ENCODE measurements around the gene NR1I3. TPM values are rescaled to one million over a fixed set of nuclear protein-coding genes. Genes with fewer than 3 reads are reported as not detected.

NR1I3 gene
- polyA plus RNA-seq, 2 of the 4 experiments (the other 2 are of a cell fraction) = not detected

- Histone ChIP-seq H3K9me3 (no peaks in the 10 kb centered on the region), H3K27ac (no peak overlapping the region), H3K4me1 (no peaks in the 10 kb centered on the region), H3K4me2 (no peak overlapping the region), H3K4me3 (no peak overlapping the region)
- DNase-seq (ENCODE audit: low read depth in 1 of 2, low spot score in 1 of 2) (no peak), ATAC-seq (no peak), FAIRE-seq (no peak)
- ChIA-PET POLR2A (no interaction called here), CTCF (interaction anchor here (1.6 to 1.9 kb wide), 3 partner anchors 15 to 25 kb away, joined by 3 to 5 read pairs (median 4); no protein-coding TSS in a partner anchor)
- TF ChIP-seq FOSB (CRISPR knock-in tag; IDR thresholded peaks at IDR 0.05) (no peak), PBX3 (IDR thresholded peaks at IDR 0.05) (no peak), ELK1 (IDR thresholded peaks at IDR 0.05; ENCODE audit: low read depth, low read length) (no peak)
- 49% methylated on average over 3 of the region's 3 CpGs for WGBS (ENCODE audit: missing lambda C conversion rate)
Measured at GRCh38 chr1:161274874-161275273, 36.9 kb upstream of the NR1I3 start.

DNA sequence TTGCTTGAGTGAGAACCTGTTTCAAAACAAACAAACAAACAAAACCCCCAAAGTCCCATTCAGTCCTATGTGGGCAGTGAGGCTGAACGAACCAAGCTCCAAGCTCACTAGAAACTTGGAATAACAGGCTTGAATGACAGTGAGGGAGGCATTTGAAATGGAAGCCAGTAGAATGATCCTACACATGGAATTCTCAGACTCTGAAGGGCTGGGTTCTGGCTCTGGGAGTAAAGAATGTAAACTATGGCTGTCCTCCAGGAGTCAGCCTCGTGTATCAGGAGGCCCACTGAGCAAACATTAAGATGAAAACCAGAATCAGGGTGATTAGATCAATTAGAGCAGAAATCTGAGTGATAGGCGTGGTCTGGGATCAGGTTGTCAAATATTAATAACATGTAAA lies 35.4 kb upstream of the NR1I3 start:
- ChIA-PET CTCF (interaction anchor here (1.0 to 1.9 kb wide), 3 partner anchors 16 to 44 kb away, joined by 3 to 5 read pairs (median 3); no protein-coding TSS in a partner anchor), POLR2A (no interaction called here)
- Histone ChIP-seq H3K4me1 (no peaks in the 10 kb centered on the region), H3K9me3 (no peaks in the 10 kb centered on the region), H3K4me2 (no peak overlapping the region), H3K27ac (no peak overlapping the region), H3K4me3 (no peak overlapping the region)
- no peak for ATAC-seq
- no peak for DNase-seq (ENCODE audit: low read depth in 1 of 2, low spot score in 1 of 2)
- no peak for FAIRE-seq
- 11% methylated on average over 3 of the region's 3 CpGs for WGBS (ENCODE audit: missing lambda C conversion rate)
- TF ChIP-seq EHF (CRISPR knock-in tag; IDR thresholded peaks at IDR 0.05) (no peak), ZC3H11A (IDR thresholded peaks at IDR 0.05) (no peak), RAD21 (conservative IDR thresholded peaks at IDR 0.05 in 1 of 2, IDR thresholded peaks at IDR 0.05 in 1 of 2) (no peak), POLR2AphosphoS2 (conservative IDR thresholded peaks at IDR 0.05; ENCODE audit: low read length) (no peak), ESRRA (IDR thresholded peaks at IDR 0.05; ENCODE audit: borderline replicate concordance, low read length) (no peak), CTCF (IDR thresholded peaks at IDR 0.05) (no peak), FOSB (CRISPR knock-in tag; IDR thresholded peaks at IDR 0.05) (no peak)
- TF ChIP-seq, protein P1, sequence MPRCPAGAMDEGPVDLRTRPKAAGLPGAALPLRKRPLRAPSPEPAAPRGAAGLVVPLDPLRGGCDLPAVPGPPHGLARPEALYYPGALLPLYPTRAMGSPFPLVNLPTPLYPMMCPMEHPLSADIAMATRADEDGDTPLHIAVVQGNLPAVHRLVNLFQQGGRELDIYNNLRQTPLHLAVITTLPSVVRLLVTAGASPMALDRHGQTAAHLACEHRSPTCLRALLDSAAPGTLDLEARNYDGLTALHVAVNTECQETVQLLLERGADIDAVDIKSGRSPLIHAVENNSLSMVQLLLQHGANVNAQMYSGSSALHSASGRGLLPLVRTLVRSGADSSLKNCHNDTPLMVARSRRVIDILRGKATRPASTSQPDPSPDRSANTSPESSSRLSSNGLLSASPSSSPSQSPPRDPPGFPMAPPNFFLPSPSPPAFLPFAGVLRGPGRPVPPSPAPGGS (IDR thresholded peaks at IDR 0.05) = no peak
- TF ChIP-seq, protein P2, sequence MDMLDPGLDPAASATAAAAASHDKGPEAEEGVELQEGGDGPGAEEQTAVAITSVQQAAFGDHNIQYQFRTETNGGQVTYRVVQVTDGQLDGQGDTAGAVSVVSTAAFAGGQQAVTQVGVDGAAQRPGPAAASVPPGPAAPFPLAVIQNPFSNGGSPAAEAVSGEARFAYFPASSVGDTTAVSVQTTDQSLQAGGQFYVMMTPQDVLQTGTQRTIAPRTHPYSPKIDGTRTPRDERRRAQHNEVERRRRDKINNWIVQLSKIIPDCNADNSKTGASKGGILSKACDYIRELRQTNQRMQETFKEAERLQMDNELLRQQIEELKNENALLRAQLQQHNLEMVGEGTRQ (IDR thresholded peaks at IDR 0.05) = no peak

DNA sequence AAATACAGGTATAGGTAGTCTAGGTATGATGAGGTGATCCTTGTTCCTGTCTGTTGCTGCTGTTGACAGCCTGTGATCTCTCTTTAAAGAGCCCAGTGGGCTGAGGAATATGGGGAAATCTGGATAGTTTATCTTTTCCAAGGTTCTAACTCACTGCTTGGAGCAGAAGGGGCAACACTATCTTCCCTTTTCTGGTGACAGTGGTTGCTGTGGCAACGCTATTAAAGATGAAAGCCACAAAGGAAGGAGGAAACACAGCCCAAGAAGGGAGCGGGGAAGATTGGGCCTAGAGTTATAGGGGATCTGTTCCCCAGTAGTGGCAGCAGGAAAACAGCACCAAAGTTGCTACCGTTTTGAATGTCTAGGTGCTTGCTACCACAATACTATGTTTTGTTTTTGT lies 29.3 kb upstream of the NR1I3 start:
- ATAC-seq (no peak; a peak in 1 of 6 replicates), DNase-seq (ENCODE audit: low read depth in 1 of 2, low spot score in 1 of 2) (no peak), FAIRE-seq (no peak)
- 60% methylated on average over 3 of the region's 3 CpGs for WGBS (ENCODE audit: missing lambda C conversion rate)
- CTCF ChIA-PET = interaction anchor here (1.2 to 3.4 kb wide), 4 partner anchors 24 to 109 kb away, joined by 3 to 16 read pairs (median 6); partner anchors contain the start of gene TOMM40L
- H3K27ac ChIP-seq = no peak overlapping the region
- H3K4me2 ChIP-seq = no peak overlapping the region
- no peaks in the 10 kb centered on the region for H3K9me3 ChIP-seq
- POLR2A ChIA-PET = interaction anchor here (1.0 kb wide), 1 partner anchor 47 kb away, joined by 3 read pairs; the partner anchor contains the start of gene SDHC
- no peak for TF ChIP-seq MAZ (IDR thresholded peaks at IDR 0.05; ENCODE audit: borderline replicate concordance, low read depth, low read length)
- no peak for TF ChIP-seq HOXB13 (CRISPR knock-in tag; IDR thresholded peaks at IDR 0.05; ENCODE audit: low read depth)
- TF ChIP-seq ZNF302 (CRISPR knock-in tag; IDR thresholded peaks at IDR 0.05) = no peak
- TF ChIP-seq GATA3 (IDR thresholded peaks at IDR 0.05; ENCODE audit: borderline replicate concordance) = no peak
- no peak for TF ChIP-seq KDM5A (IDR thresholded peaks at IDR 0.05)
- TF ChIP-seq HOXA7 (CRISPR knock-in tag; IDR thresholded peaks at IDR 0.05) = no peak
- TF ChIP-seq, protein P3, sequence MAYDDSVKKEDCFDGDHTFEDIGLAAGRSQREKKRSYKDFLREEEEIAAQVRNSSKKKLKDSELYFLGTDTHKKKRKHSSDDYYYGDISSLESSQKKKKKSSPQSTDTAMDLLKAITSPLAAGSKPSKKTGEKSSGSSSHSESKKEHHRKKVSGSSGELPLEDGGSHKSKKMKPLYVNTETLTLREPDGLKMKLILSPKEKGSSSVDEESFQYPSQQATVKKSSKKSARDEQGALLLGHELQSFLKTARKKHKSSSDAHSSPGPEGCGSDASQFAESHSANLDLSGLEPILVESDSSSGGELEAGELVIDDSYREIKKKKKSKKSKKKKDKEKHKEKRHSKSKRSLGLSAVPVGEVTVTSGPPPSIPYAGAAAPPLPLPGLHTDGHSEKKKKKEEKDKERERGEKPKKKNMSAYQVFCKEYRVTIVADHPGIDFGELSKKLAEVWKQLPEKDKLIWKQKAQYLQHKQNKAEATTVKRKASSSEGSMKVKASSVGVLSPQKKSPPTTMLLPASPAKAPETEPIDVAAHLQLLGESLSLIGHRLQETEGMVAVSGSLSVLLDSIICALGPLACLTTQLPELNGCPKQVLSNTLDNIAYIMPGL (CRISPR knock-in tag; IDR thresholded peaks at IDR 0.05; ENCODE audit: borderline replicate concordance) = no peak
- TF ChIP-seq MAFK (IDR thresholded peaks at IDR 0.05; ENCODE audit: partially characterized antibody) = no peak
- no peak for TF ChIP-seq NR3C1 (IDR thresholded peaks at IDR 0.05)
- TF ChIP-seq SREBF2 (IDR thresholded peaks at IDR 0.05) = no peak
- no peak for TF ChIP-seq CEBPB (IDR thresholded peaks at IDR 0.05)
- no peak for TF ChIP-seq NPAS2 (CRISPR knock-in tag; IDR thresholded peaks at IDR 0.05; ENCODE audit: borderline replicate concordance)
- no peak for TF ChIP-seq HDAC2 (IDR thresholded peaks at IDR 0.05)
- TF ChIP-seq TFCP2L1 (CRISPR knock-in tag; IDR thresholded peaks at IDR 0.05) = no peak
- no peak for TF ChIP-seq ATOH8 (CRISPR knock-in tag; IDR thresholded peaks at IDR 0.05; ENCODE audit: low read depth)
- H3K4me1 ChIP-seq = peaks cover 11% of the 10 kb centered on the region; the same call in 2 of the 3 replicates
- no peak overlapping the region for H3K4me3 ChIP-seq
